Renal cortex interstitium (tissue), 11 donors: ENCODE results near the gene KRTAP3-3. TPM values are rescaled to one million over a fixed set of nuclear protein-coding genes. Genes with fewer than 3 reads are reported as not detected.
"Not testable (repeated sequence)": the region's sequence is repeated elsewhere in the genome, so short reads cannot be mapped to it uniquely, and the experiment has no call there.

Source experiments
- DNase-seq, 11 donors: peaks; one replicate each; pipeline ENCODE4 v3.0.0-alpha.2; 2013; ENCODE audit warnings: low read depth in 9 of 11, low spot score in 4 of 11; ENCODE audit errors: extremely low read depth in 1 of 11
- polyA plus RNA-seq, 3 donors: library from polyadenylated mRNA; unstranded; fragments of 120-200 nt; gene quantifications; one replicate each; pipeline ENCODE4 v1.2.1, GENCODE V29; 2013; ENCODE audit not compliant: insufficient read length in 3 of 3

Gene KRTAP3-3
- polyA plus RNA-seq, 3 donors = not detected

DNA sequence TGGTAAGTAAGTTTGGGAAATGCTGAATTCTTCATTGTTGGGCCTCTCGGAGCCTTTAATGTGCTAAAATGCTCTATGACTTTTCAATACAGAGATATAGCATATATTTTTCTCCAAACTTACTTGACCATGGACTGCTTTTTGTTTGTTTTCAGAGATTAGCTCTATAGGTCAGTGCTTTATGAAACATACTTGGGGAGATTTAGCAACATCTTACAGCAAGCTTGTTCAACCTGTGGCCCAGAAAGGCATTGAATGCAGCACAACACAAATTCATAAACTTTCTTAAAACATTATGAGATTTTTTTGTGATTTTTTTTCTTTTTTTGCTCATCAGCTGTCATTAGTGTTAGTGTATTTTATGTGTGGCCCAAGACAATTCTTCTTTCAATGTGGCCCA is 16.0 kb upstream of the KRTAP3-3 start:
- DNase-seq = no peak

DNA sequence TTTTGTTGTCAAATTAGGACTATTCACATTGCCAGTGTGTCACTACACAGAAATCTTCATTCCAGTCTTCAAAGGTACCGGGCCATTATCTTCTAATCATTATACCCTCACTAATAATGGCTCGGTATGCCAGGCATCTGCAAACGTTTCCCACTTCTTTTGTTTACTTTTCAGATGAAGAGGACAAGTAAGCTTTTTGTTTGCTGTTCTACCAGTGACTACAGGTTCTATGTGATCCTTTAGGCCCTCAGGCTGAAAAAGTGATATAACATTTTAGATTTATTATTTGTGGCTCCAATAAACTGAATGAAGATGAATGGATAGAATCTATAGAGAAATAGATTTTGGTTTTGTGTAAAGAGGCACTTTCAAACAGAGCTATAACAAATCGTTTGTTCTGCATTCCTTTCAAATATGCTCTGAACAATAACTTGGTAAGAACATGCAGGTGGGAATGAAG is 15.4 kb upstream of the KRTAP3-3 start:
- no peak for DNase-seq

DNA sequence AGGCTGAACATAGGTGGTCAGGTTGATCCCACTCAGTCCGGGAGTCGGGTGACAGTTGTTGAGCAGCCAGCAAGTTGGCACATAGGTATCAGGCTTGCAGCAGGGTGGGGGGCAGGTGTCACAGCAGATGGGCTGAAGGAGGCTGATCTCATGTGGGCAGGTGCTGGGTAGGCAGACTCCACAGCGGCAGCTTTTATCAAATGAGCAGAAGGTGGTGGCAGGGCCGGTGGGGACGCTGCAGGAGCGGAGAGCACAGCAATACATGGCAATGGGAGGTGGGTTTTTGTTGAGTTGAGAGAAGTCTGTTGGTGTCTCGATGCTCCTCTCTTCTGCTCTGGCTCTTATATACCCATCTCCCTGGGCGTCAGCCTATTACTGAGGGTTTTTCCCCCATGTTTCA is 14.8 kb upstream of the KRTAP3-3 start, which contains the start of gene KRTAP3-1:
Gene KRTAP3-1, minus strand, starts transcription at position 318 of the 400 bp plus-strand sequence. Its CDS starts 54 bp downstream, at position 264.
- no peak for DNase-seq

DNA sequence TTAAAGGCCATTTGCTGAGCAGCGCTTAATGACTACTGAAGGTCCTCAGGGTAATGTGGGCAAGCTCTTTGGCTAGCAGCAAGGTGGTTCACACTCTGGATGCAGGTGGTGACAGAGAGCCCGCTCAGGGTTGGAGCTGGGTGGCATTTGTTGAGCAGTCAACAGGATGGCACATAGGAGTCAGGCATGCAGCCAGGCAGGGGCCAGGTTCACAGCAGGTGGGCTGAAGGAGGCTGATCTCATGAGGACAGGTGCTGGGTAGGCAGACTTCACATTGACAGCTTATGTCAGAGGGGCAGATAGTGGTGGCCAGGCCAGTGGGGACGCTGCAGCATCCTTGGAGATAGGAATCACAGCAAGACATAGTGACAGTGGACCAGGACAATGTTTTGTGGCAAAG is 10.4 kb upstream of the KRTAP3-3 start:
- DNase-seq = no peak

DNA sequence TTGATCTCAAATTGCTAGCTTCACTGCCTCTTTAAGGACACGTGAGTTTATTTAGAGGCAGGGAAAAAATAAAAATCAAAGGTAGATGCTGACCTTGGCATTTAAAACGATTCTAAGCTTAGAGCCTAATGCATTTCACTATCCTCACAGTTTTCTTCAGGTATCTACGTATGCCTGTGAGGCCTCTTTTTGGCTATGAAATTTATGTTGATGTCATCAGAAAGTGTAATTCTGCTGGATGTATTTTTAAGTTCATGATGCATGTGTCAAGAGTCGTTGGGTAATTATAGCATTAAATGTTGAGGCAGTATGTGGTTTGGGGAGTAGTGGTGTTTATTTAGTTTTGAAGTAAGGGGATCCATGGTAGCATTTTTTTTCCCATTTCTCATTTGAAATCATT is 10.0 kb upstream of the KRTAP3-3 start:
- no peak for DNase-seq

DNA sequence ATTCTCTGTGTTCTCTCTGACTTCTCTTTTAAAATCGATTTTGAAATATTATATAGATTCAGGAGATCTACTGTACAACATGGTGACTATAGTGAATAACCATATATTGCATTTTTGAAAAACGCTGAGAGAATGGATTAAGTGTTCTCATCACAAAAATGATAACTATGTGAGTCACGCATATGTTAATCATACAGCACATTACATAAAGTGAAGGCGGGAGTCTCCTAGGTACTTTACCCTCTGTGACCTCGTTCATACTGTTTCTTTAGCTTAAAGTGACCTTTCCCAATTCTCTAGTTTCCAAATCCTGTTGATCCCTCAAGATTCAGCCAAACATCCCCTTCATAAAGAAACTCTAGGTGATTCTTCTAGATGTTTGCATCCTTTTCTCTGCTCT is 8.8 kb upstream of the KRTAP3-3 start:
- DNase-seq = no peak

DNA sequence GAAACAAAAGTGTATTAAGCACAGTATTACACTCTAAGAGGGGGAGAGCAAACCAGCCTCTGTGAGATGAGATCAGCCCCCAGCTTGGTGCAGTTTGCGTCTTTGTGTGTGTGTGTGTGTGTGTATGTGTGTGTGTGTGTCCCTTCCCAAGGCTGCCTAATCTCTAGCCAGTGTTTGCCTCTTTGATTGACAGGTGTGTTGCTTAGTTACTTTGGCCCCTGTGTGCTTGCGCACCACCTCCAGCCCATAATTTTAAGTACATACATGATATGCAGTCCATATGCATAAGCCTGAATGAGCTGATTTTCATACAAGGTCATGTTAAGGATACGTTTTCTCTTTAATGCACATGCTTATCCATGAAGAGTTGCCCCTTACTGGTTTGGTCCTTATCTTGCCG is 7.8 kb upstream of the KRTAP3-3 start:
- no peak for DNase-seq

DNA sequence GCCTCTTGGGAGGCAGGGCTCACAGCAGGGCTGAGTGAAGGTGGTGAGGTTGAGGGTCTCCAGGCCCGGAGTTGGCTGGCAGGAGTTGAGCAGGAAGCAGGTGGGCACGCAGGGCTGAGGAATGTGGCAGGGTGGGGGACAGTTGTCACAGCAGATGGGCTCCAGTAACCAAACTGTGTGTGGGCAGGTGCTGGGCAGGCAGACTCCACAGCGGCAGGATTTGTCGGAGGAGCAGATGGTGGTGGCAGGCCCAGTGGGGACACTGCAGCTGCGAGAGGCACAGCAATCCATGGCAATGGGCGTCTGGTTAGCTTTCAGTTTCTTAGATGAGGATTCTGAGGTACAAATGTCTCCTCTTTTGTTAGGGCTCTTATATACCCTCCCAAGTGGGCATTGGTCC is 5.6 kb upstream of the KRTAP3-3 start, which contains the start of gene KRTAP3-2:
Gene KRTAP3-2, minus strand, starts transcription at position 344 of the 400 bp plus-strand sequence. Its CDS starts 53 bp downstream, at position 291.
- not testable (repeated sequence) for DNase-seq

DNA sequence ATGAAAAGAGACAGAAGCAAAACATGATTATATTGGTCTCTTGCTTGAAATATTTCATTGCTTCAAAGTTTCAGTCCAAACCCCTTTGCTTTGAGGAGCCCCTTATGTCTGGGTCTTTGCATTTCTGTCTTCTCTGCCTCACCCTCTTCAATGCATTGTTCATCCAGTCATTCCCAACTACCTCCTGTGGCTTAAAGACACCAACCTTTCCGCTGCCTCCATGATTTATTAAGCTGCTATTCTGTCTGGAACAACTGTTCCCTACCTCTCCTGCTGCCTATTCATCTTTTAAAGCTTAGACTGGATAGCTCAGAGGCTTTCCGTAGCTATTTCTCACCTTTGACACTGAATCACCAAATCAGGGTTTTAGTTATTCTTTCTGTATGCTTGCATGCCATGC is 3.4 kb upstream of the KRTAP3-3 start:
- no peak for DNase-seq

DNA sequence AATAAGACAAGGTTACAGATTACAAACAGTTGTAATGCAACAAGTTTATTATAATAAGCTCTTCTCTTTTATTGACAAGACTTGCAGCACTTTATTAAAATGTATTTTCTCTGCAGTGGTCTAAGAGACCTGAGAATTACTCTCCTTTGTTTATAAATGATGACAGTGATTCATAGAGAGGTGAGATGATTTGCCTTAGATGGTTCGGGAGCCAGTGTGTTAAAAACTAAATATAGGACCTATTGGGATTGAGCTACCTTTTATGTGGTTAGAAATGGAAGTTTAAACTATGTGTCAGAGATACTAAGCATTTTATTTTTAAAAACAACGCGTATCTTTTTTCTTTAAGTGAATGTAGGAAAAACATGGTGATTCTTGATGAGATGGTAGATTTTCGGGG is 2.9 kb upstream of the KRTAP3-3 start:
- no peak for DNase-seq

DNA sequence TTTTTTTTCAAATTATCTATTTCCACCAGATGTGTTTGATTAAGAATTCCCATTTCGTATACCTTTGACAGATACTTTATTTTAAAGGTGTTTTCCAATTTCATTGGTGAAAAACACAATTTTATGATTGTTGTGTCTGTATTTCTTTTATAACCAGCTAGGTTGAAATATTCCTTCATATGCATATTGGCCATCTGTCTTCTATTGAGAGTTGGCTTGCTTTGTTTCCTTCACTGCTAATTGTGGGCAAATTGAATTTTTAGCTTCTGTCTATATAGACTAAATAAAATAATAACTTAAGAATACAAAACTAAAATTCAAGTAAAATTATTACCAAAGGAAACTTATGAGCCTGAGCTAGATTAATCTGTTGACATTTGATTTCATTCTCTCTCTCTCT is 1.2 kb upstream of the KRTAP3-3 start:
- DNase-seq = no peak

DNA sequence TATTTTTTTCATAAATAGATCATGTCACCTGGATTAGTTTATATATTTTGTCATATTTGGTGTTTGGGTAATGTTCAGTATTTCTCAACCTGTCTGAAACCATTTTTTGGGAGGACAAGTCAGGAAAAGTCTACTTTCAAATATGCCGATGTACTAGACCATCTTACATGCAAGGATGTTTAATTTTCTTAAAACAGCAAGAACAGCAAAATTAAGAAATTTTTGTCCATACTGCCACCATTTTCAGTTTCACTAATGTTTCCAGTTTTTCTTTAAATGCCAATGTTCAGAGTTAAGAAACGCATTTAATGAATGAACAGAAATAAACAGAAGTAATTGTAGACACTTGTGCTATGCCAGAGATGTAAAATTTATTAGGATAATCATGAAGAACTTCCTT is 880 bp downstream of the KRTAP3-3 start:
- DNase-seq = no peak

DNA sequence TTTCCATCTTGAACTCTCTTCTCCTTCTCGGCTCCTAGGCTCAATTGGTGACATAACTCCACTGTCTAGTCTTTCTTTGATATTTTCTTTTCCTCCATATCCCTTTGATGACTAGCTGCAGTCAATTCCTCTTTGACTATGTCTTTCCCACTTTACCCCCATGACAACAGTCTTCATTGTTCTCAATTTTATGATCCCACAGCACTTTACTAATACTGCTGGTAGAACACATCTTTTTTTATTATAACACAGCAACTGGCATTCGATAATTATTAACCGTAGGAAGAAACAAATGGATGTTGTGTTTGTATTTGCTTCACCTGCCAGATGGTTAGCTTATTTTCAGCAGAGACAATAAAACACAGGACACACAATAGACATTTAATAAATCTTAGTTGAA is 1.3 kb downstream of the KRTAP3-3 start:
- no peak for DNase-seq

DNA sequence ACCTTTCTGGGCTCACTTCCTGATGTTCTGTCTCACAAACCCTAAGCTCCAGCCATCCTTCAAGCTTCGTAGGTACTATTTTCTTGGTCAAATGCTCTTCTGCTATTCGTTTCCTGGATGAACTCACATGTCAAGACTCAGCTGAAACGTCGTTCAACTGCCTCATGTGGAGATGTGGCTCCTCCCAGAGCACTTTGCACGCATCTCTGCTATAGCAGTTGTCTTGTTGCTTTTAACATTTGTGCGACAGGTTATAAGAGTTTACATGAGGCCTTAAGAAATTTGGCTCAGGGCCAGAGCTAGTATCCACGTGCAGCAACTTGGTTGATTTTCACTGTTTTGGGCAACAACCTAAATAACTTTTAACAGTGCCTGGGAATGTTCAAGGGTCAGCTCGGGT is 7.0 kb downstream of the KRTAP3-3 start:
- DNase-seq = no peak

DNA sequence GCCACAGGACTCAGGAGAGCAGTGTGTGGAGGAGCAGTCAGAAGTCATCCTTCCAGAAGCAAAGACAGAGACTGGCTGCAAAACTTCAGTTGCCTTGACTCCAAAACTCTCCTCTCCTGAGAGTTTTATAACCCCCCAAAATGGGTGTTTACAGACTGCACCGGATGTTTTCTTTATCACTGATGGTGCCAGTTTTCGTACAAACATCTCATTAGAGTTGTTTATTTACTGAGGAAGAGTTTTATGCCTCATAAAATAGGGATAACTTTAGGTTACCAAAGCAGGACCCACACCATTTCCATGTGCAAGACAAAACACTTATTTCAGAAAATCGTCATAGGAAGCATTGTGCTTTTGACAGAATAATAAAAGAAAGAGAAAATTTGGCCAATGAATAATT is 9.7 kb downstream of the KRTAP3-3 start, which contains the start of gene KRT40:
Gene KRT40, minus strand, starts transcription at position 101 of the 400 bp plus-strand sequence. Its CDS starts 53 bp downstream, at position 48.
- DNase-seq = no peak

DNA sequence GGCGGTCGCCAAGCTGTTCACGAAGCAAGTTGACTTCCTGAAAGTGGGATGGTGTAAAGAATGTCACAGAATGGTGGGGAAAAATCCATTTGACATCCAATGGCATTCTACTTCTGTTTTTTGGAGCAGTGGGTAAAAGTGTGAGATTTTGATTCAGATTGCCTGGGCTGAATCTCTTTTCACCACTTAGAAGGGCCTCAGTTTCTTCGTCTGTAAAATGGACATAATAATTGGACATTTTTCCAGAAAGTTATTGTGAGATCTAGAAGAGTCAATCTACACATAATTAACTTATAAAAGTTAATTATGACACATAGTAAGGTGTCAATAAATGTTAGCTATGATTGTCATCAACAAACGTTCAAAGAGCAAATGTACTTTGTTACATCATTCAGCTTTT is 12.8 kb downstream of the KRTAP3-3 start:
- DNase-seq = no peak

DNA sequence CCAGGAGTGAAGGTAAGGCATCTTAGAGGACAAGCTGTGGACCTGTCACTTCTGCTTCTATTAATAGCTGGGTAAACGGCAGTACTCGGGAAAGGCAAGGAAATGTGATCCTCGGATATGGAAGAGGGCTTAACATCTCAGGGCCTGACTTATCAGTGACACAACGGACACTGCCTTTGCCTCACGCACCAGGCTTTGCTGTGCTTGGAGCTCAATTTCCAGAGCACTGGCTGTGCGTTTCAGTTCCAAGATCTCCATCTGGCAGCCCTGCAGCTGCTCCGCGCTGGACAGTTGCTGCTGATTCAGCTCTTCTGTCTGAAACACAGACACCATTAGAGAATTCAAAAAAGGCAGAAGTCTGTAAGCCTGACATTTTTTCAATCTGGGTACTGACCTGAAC is 13.4 kb downstream of the KRTAP3-3 start:
- peak in 1 of 11 donors; percentile 2 for DNase-seq

DNA sequence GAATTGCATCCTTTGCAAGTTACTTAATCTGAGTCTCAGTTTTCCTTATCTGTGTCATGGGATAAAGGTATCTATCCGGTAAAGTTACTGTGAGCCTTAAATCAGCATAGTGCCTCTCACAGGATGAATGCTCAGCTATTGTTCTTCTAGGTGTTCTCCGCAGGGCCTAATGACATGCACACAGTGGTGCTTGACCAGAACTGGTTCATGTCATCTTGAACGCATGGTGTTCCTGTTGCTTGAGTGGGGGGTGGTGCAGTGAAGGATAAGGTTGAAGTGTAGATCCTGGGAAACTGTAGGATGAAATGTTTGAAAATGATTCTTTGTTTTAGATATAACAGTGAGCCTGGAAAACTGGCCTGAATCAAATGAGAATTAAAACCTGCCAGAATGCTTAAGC is 13.8 kb downstream of the KRTAP3-3 start:
- DNase-seq = no peak

DNA sequence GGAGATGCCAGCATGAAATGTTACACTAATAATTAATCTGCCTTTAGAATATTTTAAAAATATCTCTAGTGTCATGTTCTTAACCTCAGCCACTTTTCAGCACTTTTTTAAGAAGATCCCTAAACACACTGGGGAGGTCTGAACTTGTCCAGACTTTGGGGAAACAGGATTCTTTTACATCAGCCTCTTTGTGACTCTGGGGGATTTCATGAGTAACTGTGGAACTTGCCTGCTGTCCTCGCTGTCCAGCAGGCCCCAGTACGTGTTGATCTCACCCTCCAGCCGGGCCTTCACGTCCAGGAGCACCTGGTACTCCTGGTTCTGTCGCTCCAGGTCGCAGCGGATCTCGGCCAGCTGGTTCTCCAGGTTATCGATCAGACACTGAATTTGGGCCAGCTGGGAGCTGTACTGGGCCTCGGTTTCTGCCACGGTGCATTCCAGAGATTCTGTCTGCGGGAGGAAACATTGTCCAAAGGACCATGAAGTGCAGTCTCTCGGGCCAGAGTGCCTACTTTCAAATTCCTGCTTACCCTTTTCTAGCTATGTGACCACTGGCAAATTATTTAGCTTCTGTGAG is 15.3 kb downstream of the KRTAP3-3 start:
- DNase-seq = no peak

DNA sequence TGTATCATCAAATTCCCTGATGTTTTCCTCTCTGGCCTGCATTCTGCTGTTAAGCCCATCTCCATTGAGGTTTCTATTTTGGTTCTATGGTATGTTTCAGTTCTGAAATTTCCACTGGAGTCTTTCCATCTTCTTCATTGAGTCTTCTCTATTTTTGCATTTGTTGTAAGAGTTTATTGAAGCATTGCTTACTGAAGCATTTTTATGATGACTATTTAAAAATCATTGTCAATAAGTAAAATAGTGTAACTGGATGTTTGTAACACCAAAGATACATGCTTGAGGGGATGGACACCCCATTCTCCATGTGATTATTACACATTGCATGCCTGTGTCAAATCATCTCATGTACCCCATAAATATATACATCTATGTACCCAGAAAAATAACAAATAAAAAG is 18.4 kb downstream of the KRTAP3-3 start:
- no peak for DNase-seq

DNA sequence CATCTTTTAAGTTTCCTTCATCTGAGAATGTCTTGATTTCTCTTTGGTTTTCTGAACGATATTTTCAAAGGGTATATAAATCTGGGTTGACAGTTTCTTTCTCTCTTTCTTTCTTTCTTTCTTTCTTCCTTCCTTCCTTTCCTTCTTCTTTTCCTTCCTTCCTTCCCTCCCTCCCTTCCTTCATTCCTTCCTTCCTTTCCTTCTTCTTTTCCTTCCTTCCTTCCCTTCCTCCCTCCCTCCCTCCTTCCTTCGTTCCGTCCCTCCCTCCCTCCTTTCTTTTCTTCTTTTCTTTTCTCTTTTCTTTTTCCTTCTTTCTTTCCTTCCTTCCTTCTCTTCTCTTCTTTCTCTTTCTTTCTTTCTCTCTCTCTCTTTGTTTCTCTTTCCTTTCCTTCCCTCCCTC is 19.6 kb downstream of the KRTAP3-3 start:
- DNase-seq = no peak
